HCT116 (cell line): ENCODE data around the gene MAP3K7CL. TPM values are rescaled to one million over a fixed set of nuclear protein-coding genes. Genes with fewer than 3 reads are reported as not detected.

ENCODE experiments used
- ATAC-seq: fragments of 200-7000 bp; cut with Tn5 transposase; 2 replicates; pipeline ENCODE4 v1.9.1; 2020; ENCODE audit warnings: mild to moderate bottlenecking, moderate library complexity
- BruUV-seq: library from RNA; stranded (reverse); fragments of 400-500 nt; replicated peaks from 2 replicates; lab custom pipeline; 2021; lab: Mats Ljungman, UMichigan
- CTCF ChIA-PET: fragments of 300-600 bp; sonication (Branson Sonifier 250); formaldehyde crosslinking; loops from one replicate; lab custom pipeline; 2021; ENCODE audit warnings: antibody characterized with exemption; lab: Charles Lee
- POLR2A ChIA-PET: fragments of 300-600, 350-600 bp; sonication (Branson Sonifier 250); formaldehyde crosslinking; loops from one replicate; lab custom pipeline; 2021; ENCODE audit warnings: antibody characterized with exemption; lab: Charles Lee
- RAD21 ChIA-PET, 2 experiments: fragments of 300-600 bp; sonication (Branson Sonifier 250); formaldehyde crosslinking; loops; one replicate each; lab custom pipeline; 2023; ENCODE audit warnings: low total read pairs in 2 of 2; ENCODE audit not compliant: uncharacterized antibody in 2 of 2, unreplicated experiment in 2 of 2, low non-redundant PET in 1 of 2; lab: Charles Lee
- DNase-seq: peaks from one replicate; pipeline ENCODE4 v3.0.0-alpha.2; 2010; ENCODE audit warnings: low read depth, low spot score
- H2AFZ ChIP-seq: fragments of 200-600 bp; shearing (Covaris generic), sonication (generic); 2 replicates; pipeline ENCODE4 v1.6.1; 2017; ENCODE audit warnings: low read depth, mixed run types, mixed read lengths, antibody characterized with exemption, low read length; ENCODE audit not compliant: poor library complexity, severe bottlenecking
- H3K27ac ChIP-seq: 2 replicates; pipeline ENCODE4 v1.5.1; 2012; ENCODE audit warnings: low read depth, low read length
- H3K27me3 ChIP-seq: fragments of 200-600 bp; sonication (generic); 2 replicates; pipeline ENCODE4 v1.6.1; 2016; ENCODE audit warnings: mixed run types, low read length, mixed read lengths; ENCODE audit not compliant: insufficient read depth
- H3K36me3 ChIP-seq, 2 experiments: fragments of 200-500 bp in 1 of 2; fragments of 200-600 bp in 1 of 2; sonication (Bioruptor generic) in 1 of 2; sonication (generic) in 1 of 2; 2 replicates each; pipeline versions ENCODE4 v1.5.1 to v1.6.1; 2014 to 2016; ENCODE audit warnings: low read length in 2 of 2, inconsistent platforms in 1 of 2, mixed read lengths in 1 of 2, mixed run types in 1 of 2; ENCODE audit not compliant: insufficient read depth in 2 of 2, control insufficient read depth in 1 of 2
- H3K4me1 ChIP-seq, 2 experiments: fragments of 200-600 bp in 1 of 2; sonication (generic) in 1 of 2; 2 replicates each; pipeline versions ENCODE4 v1.5.1 to v1.6.1; 2012 to 2017; ENCODE audit warnings: low read length in 2 of 2, inconsistent platforms in 1 of 2, mild to moderate bottlenecking in 1 of 2, mixed read lengths in 1 of 2, mixed run types in 1 of 2, moderate library complexity in 1 of 2; ENCODE audit not compliant: insufficient read depth in 2 of 2, control insufficient read depth in 1 of 2
- H3K4me2 ChIP-seq: fragments of 200-600 bp; sonication (generic); 2 replicates; pipeline ENCODE4 v1.6.1; 2017; ENCODE audit warnings: mixed run types, low read length, mixed read lengths
- H3K4me3 ChIP-seq, 2 experiments: fragments of 200-600 bp in 1 of 2; sonication (generic) in 1 of 2; replicated peaks in 1 of 2; 2 replicates each; pipeline ENCODE4 v1.5.1; 2011 to 2016; ENCODE audit warnings: low read length in 2 of 2, control low read depth in 1 of 2, low read depth in 1 of 2, mild to moderate bottlenecking in 1 of 2, mixed read lengths in 1 of 2, mixed run types in 1 of 2
- H3K79me2 ChIP-seq: fragments of 200-600 bp; sonication (generic); 2 replicates; pipeline ENCODE4 v1.6.1; 2017; ENCODE audit warnings: mild to moderate bottlenecking, mixed run types, low read length, moderate library complexity, mixed read lengths; ENCODE audit not compliant: insufficient read depth
- H3K9ac ChIP-seq: fragments of 200-600 bp; sonication (generic); 2 replicates; pipeline ENCODE4 v1.6.1; 2016; ENCODE audit warnings: low read length, mixed read lengths
- H3K9me2 ChIP-seq: fragments of 200-600 bp; sonication (generic), shearing (Covaris generic); 2 replicates; pipeline ENCODE4 v1.6.1; 2017; ENCODE audit warnings: mixed run types, mild to moderate bottlenecking, moderate library complexity; ENCODE audit not compliant: insufficient read depth
- H3K9me3 ChIP-seq, 2 experiments: fragments of 200-500 bp in 1 of 2; fragments of 200-600 bp in 1 of 2; sonication (Bioruptor generic) in 1 of 2; sonication (generic) in 1 of 2; 2 replicates each; pipeline ENCODE4 v1.6.1; 2014 to 2017; ENCODE audit warnings: low read length in 2 of 2, mixed read lengths in 2 of 2, inconsistent platforms in 1 of 2, low read depth in 1 of 2, mild to moderate bottlenecking in 1 of 2, mixed run types in 1 of 2, moderate library complexity in 1 of 2; ENCODE audit not compliant: control insufficient read depth in 1 of 2, insufficient read depth in 1 of 2
- H4K20me1 ChIP-seq: fragments of 200-600 bp; sonication (generic), shearing (Covaris generic); 2 replicates; pipeline ENCODE4 v1.6.1; 2017; ENCODE audit warnings: mixed run types, mild to moderate bottlenecking, moderate library complexity; ENCODE audit not compliant: insufficient read depth
- EGR1 ChIP-seq: IDR thresholded peaks from 2 replicates; pipeline ENCODE4 v1.6.1; 2012; ENCODE audit warnings: low read depth
- EZH2phosphoT487 ChIP-seq: fragments of 200-600 bp; IDR thresholded peaks from 2 replicates; pipeline ENCODE4 v1.6.1; 2018; ENCODE audit warnings: antibody characterized with exemption, borderline replicate concordance
- FOSL1 ChIP-seq: IDR thresholded peaks from 2 replicates; pipeline ENCODE4 v1.6.1; 2012; ENCODE audit warnings: low read depth
- JUND ChIP-seq: IDR thresholded peaks from 2 replicates; pipeline ENCODE4 v1.6.1; 2012
- MAX ChIP-seq: IDR thresholded peaks from 2 replicates; pipeline ENCODE4 v1.6.1; 2012
- RAD21 ChIP-seq: IDR thresholded peaks from 2 replicates; pipeline ENCODE4 v1.6.1; 2012; ENCODE audit warnings: low read depth, mild to moderate bottlenecking
- REST ChIP-seq: IDR thresholded peaks from 2 replicates; pipeline ENCODE4 v1.6.1; 2012; ENCODE audit warnings: low read depth
- SP1 ChIP-seq: IDR thresholded peaks from 2 replicates; pipeline ENCODE4 v1.6.1; 2012; ENCODE audit warnings: low read depth
- intact Hi-C: fragments of 100-400 bp; cut with micrococcal nuclease; formaldehyde crosslinking; loops from 2 replicates; pipeline ENCODE4 v1.10.0; 2022
- total RNA-seq: library from RNA; stranded (reverse); gene quantifications from one replicate; pipeline ENCODE4 v1.2.1, GENCODE V29; 2021; ENCODE audit not compliant: unreplicated experiment

The MAP3K7CL gene
- total RNA-seq, 1 experiment from 2014 or later = 0.57 TPM

- ChIA-PET CTCF (no interaction called here), POLR2A (no interaction called here), RAD21 (no interaction called here)
- no peak overlapping the region for H3K27ac ChIP-seq
- H3K9ac ChIP-seq = no peak overlapping the region
- intact Hi-C loops = no loop called here
- ATAC-seq (no peak), DNase-seq (no peak)
- no peaks in the 10 kb centered on the region for H3K36me3 ChIP-seq
- no peak for TF ChIP-seq REST
- H3K27me3 ChIP-seq = no peaks in the 10 kb centered on the region
- no peaks in the 10 kb centered on the region for H3K9me3 ChIP-seq
- H3K4me3 ChIP-seq = no peak overlapping the region
- H3K4me1 ChIP-seq = peaks cover 4 to 8% of the 10 kb centered on the region in 2 experiments
- H4K20me1 ChIP-seq = no peaks in the 10 kb centered on the region
- BruUV-seq = no TSS peak
- H3K79me2 ChIP-seq = no peaks in the 10 kb centered on the region
- H2AFZ ChIP-seq = no peak overlapping the region
- no peaks in the 10 kb centered on the region for H3K9me2 ChIP-seq
- H3K4me2 ChIP-seq = no peak overlapping the region
Observed at GRCh38 chr21:29176471-29177120, 46.2 kb downstream of the MAP3K7CL start.

GRCh38 chr21:29177800-29178199, 47.4 kb downstream of the MAP3K7CL start:
- H3K36me3 ChIP-seq = no peaks in the 10 kb centered on the region
- BruUV-seq = no TSS peak
- intact Hi-C loops = no loop called here
- no peaks in the 10 kb centered on the region for H3K9me3 ChIP-seq
- no peak overlapping the region for H3K9ac ChIP-seq
- RAD21 ChIA-PET = no interaction called here
- no peaks in the 10 kb centered on the region for H4K20me1 ChIP-seq
- TF ChIP-seq SP1 (no peak), MAX (no peak), REST (no peak), RAD21 (no peak), JUND (no peak), FOSL1 (no peak), EGR1 (no peak), EZH2phosphoT487 (no peak)
- TF ChIP-seq, all 23 proteins: peak for 0
- Histone ChIP-seq H2AFZ (no peak overlapping the region), H3K79me2 (no peaks in the 10 kb centered on the region), H3K4me1 (peaks cover 16 to 20% of the 10 kb centered on the region in 2 experiments), H3K27me3 (no peaks in the 10 kb centered on the region), H3K4me2 (no peak overlapping the region), H3K4me3 (no peak overlapping the region), H3K27ac (no peak overlapping the region), H3K9me2 (no peaks in the 10 kb centered on the region)
- DNase-seq (no peak), ATAC-seq (no peak)
- CTCF ChIA-PET = no interaction called here
- POLR2A ChIA-PET = no interaction called here
